ENCODE measurements around the gene NDC80.

- no peak for TF ChIP-seq POLR2A (IDR thresholded peaks at IDR 0.05)
- TF ChIP-seq CTCF (IDR thresholded peaks at IDR 0.05) = no peak
These were observed 80.6 kb downstream of the NDC80 start for GRCh38 chr18:2651981-2652380.

All from right lobe of liver (tissue), 4 donors.